AG04449 (cell line): ENCODE measurements around the gene INPP5D.

Experiments used
- CTCF ChIA-PET: fragments of 350-600 bp; formaldehyde crosslinking; extraction: SDS; loops from one replicate; lab custom pipeline; 2021; ENCODE audit warnings: antibody characterized with exemption; lab: Yijun Ruan, JAX
- POLR2A ChIA-PET: fragments of 400-600, 350-600 bp; formaldehyde crosslinking; extraction: SDS; loops from one replicate; lab custom pipeline; 2020; ENCODE audit warnings: antibody characterized with exemption, inconsistent platforms; lab: Yijun Ruan, JAX
- DNase-seq: peaks from one replicate; pipeline ENCODE4 v3.0.0-alpha.2; 2010; ENCODE audit warnings: low read depth, low spot score
- H3K4me3 ChIP-seq: 2 replicates; pipeline ENCODE4 v1.5.1; 2011; ENCODE audit warnings: low read depth, mild to moderate bottlenecking, control low read depth, low read length
- TF ChIP-seq, protein P1 (sequence below): IDR thresholded peaks from one replicate; pipeline ENCODE4 v1.5.1; 2011; ENCODE audit warnings: mild to moderate bottlenecking, moderate library complexity, low read length, control low read depth, inconsistent platforms; ENCODE audit not compliant: insufficient read depth; ENCODE audit errors: missing control alignments

Gene INPP5D

GRCh38 chr2:233203060-233203459, 142.9 kb downstream of the INPP5D start:
- no peak overlapping the region for H3K4me3 ChIP-seq
- TF ChIP-seq, protein P1, sequence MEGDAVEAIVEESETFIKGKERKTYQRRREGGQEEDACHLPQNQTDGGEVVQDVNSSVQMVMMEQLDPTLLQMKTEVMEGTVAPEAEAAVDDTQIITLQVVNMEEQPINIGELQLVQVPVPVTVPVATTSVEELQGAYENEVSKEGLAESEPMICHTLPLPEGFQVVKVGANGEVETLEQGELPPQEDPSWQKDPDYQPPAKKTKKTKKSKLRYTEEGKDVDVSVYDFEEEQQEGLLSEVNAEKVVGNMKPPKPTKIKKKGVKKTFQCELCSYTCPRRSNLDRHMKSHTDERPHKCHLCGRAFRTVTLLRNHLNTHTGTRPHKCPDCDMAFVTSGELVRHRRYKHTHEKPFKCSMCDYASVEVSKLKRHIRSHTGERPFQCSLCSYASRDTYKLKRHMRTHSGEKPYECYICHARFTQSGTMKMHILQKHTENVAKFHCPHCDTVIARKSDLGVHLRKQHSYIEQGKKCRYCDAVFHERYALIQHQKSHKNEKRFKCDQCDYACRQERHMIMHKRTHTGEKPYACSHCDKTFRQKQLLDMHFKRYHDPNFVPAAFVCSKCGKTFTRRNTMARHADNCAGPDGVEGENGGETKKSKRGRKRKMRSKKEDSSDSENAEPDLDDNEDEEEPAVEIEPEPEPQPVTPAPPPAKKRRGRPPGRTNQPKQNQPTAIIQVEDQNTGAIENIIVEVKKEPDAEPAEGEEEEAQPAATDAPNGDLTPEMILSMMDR = no peak
- CTCF ChIA-PET = no interaction called here
- no peak for DNase-seq
- POLR2A ChIA-PET = no interaction called here

GRCh38 chr2:233204286-233204936, 144.3 kb downstream of the INPP5D start:
- no peak for DNase-seq
- ChIA-PET POLR2A (no interaction called here), CTCF (no interaction called here)
- H3K4me3 ChIP-seq = no peak overlapping the region
- TF ChIP-seq, protein P1 = no peak

GRCh38 chr2:233208382-233209116, 148.4 kb downstream of the INPP5D start:
- no peak for DNase-seq
- TF ChIP-seq, protein P1 = no peak
- CTCF ChIA-PET = no interaction called here
- POLR2A ChIA-PET = no interaction called here
- no peak overlapping the region for H3K4me3 ChIP-seq

DNA sequence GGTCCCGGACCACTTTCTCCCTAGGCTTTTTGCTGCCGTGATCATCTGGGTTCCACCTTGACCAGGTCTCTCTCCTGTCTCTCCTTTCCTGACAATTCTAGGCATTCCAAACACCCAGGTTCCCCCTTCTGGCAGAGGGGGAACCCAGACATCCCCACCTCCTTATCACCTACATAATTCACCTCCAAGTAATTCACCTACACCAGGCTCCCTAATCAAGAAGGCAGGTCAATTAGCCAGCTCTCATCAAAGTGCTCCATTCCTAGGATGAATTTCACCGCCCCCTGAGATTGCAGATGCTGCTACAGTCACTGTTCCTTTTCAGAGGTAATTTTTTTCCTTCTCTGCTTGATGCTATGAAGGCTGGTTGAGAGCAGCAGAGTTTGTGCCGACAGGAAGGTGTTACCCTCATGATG, 149.0 kb downstream of the INPP5D start:
- no peak overlapping the region for H3K4me3 ChIP-seq
- TF ChIP-seq, protein P1 = no peak
- CTCF ChIA-PET = interaction anchor here (2.0 kb wide), 1 partner anchor 155 kb away, joined by 8 read pairs; no protein-coding TSS in a partner anchor
- POLR2A ChIA-PET = no interaction called here
- no peak for DNase-seq

DNA sequence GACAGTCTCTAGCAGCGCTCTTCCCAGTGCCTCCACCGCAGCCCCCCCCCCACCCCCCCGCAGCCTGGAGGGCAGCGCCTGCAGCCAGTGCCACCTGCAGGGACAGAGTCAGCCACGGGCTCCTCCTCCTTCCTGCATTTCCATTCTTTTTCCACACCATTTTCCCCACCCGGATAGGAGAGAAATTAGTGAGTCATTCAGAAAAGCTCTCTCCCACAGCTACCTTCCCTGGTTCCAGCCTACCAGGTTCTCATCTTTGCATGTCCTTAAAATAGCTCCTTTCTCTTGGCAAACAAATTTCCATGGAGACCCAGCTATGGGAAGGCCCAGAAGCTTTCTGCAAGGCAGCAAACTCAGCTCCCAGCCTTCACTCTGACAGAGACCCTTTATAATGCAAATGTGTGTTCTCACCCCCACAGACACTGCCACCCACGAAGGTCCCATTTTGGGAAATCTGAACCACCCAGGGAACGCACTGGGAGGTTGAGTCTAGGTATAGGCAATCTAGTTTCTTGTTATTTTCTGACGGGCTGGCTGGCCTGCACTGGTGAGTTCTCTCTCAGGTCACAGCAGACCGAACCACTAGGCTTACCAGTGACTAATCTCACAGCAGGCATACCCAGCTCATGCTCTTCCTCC, 149.5 kb downstream of the INPP5D start:
- POLR2A ChIA-PET = no interaction called here
- TF ChIP-seq, protein P1 = no peak
- CTCF ChIA-PET = interaction anchor here (1.1 to 2.0 kb wide), 2 partner anchors 41 to 156 kb away, joined by 5 to 8 read pairs; partner anchors contain the start of gene ATG16L1
- no peak overlapping the region for H3K4me3 ChIP-seq
- no peak for DNase-seq

- CTCF ChIA-PET = interaction anchor here (1.1 to 2.0 kb wide), 2 partner anchors 41 to 157 kb away, joined by 5 to 8 read pairs; partner anchors contain the start of gene ATG16L1
- TF ChIP-seq, protein P1 = no peak
- POLR2A ChIA-PET = no interaction called here
- DNase-seq = no peak
- no peak overlapping the region for H3K4me3 ChIP-seq
Measured at GRCh38 chr2:233210281-233210680, 150.1 kb downstream of the INPP5D start.
